RWPE2 (cell line): ENCODE data around the gene FIBCD1.

Experiments
- ATAC-seq: fragments of 200-7000 bp; cut with Tn5 transposase; 3 replicates; pipeline ENCODE4 v1.9.1; 2021; ENCODE audit warnings: low read depth
- DNase-seq: peaks from one replicate; pipeline ENCODE4 v3.0.0-alpha.2; 2020; ENCODE audit warnings: low spot score
- H3K27ac ChIP-seq: fragments of 450-650 bp; 2 replicates; pipeline ENCODE4 v1.5.1; 2017; ENCODE audit warnings: mild to moderate bottlenecking; ENCODE audit not compliant: poor library complexity, severe bottlenecking
- H3K27me3 ChIP-seq: fragments of 250-450 bp; sonication (Bioruptor Pico); 2 replicates; pipeline ENCODE4 v1.5.1; 2021; ENCODE audit warnings: mild to moderate bottlenecking, moderate library complexity; ENCODE audit not compliant: insufficient read depth, poor library complexity, severe bottlenecking
- H3K36me3 ChIP-seq: fragments of 250-450 bp; sonication (Bioruptor Pico); 2 replicates; pipeline ENCODE4 v1.5.1; 2020; ENCODE audit warnings: low read depth, mild to moderate bottlenecking, moderate library complexity
- H3K4me1 ChIP-seq: fragments of 250-450 bp; sonication (Bioruptor Pico); 2 replicates; pipeline ENCODE4 v1.5.1; 2021; ENCODE audit warnings: mild to moderate bottlenecking, moderate library complexity; ENCODE audit not compliant: insufficient read depth, poor library complexity, severe bottlenecking
- H3K4me3 ChIP-seq: fragments of 250-450 bp; sonication (Bioruptor Pico); 2 replicates; pipeline ENCODE4 v1.5.1; 2021; ENCODE audit warnings: mild to moderate bottlenecking, moderate library complexity; ENCODE audit not compliant: severe bottlenecking
- H3K9me3 ChIP-seq: fragments of 250-450 bp; sonication (Bioruptor Pico); 2 replicates; pipeline ENCODE4 v1.5.1; 2021; ENCODE audit warnings: mild to moderate bottlenecking, moderate library complexity; ENCODE audit not compliant: severe bottlenecking
- TF ChIP-seq, protein P1 (sequence below): fragments of 450-650 bp; IDR thresholded peaks from one replicate; pipeline ENCODE4 v1.5.1; 2017; ENCODE audit warnings: mild to moderate bottlenecking, moderate library complexity; ENCODE audit not compliant: poor library complexity, severe bottlenecking

FIBCD1 gene

DNA sequence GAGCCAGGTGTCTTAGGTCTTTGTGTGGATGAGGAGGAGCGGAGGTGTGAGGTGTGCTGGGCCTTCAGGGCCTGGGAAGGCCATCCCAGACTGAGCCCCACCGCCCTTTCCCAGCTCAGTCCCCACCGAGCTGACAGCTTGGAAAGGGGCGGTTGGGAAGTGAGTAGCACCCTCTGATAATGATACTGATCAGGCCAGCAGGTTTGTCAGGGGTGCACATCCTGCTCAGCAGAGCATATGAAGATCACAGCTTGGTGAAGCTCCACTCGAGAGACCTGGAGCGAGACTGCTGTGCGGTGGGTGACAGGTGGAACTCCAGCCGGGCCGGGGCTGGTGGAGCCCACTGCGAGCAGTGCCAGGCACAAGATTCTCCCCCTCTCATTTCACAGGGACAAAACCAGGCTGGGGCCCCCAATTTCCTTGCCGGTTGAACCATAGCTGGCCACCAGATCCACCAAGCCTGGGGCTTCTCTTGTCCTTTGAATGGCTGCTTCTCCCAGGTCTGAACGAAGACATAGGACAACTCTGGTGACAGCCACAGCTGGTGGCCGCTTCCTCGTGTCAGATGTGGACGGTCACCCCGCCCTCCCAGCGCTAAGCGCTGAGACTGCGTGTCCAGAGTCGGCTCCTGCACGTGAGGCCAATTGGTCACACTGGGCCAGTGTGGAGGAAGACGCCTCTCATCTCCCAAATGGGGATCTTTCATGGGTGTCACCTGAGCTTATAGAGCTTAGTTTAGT lies 50.7 kb downstream of the FIBCD1 start:
- DNase-seq = no peak
- no peaks in the 10 kb centered on the region for H3K27me3 ChIP-seq
- H3K36me3 ChIP-seq = peaks cover 60% of the 10 kb centered on the region
- no peak for ATAC-seq
- no peak overlapping the region for H3K4me3 ChIP-seq
- TF ChIP-seq, protein P1, sequence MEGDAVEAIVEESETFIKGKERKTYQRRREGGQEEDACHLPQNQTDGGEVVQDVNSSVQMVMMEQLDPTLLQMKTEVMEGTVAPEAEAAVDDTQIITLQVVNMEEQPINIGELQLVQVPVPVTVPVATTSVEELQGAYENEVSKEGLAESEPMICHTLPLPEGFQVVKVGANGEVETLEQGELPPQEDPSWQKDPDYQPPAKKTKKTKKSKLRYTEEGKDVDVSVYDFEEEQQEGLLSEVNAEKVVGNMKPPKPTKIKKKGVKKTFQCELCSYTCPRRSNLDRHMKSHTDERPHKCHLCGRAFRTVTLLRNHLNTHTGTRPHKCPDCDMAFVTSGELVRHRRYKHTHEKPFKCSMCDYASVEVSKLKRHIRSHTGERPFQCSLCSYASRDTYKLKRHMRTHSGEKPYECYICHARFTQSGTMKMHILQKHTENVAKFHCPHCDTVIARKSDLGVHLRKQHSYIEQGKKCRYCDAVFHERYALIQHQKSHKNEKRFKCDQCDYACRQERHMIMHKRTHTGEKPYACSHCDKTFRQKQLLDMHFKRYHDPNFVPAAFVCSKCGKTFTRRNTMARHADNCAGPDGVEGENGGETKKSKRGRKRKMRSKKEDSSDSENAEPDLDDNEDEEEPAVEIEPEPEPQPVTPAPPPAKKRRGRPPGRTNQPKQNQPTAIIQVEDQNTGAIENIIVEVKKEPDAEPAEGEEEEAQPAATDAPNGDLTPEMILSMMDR = no peak
- peaks cover 9% of the 10 kb centered on the region for H3K4me1 ChIP-seq
- no peak overlapping the region for H3K27ac ChIP-seq
- H3K9me3 ChIP-seq = peaks cover 24% of the 10 kb centered on the region

DNA sequence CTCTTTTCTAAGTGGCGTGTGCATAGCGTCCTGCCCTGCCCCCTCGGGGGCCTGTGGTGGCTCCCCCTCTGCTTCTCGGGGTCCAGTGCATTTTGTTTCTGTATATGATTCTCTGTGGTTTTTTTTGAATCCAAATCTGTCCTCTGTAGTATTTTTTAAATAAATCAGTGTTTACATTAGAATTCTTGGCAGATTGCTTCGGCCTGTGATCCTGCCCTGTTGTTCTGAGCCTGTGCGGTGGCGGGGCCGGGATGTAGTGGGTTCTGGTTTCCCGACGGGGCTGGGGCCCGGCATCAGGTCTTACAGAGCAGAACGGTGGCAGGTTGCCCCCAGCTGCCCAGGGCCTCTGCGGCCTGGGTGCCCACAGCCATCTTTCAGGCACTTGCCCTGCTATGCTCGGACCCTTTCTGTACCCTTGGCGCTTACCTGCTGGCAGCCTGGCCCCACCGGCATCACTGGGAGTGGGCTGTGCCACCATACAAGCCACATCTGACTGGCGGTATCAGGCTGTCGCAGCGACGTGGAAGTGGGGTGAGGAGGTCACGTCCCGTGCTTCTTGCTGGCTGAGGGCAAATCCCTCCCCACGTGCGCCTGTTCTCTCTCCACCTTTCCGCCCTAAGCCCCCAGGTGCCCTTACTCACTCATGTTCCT lies 51.4 kb downstream of the FIBCD1 start:
- DNase-seq (no peak), ATAC-seq (no peak)
- Histone ChIP-seq H3K36me3 (peaks cover 65% of the 10 kb centered on the region), H3K4me1 (peaks cover 9% of the 10 kb centered on the region), H3K4me3 (no peak overlapping the region), H3K27me3 (no peaks in the 10 kb centered on the region), H3K9me3 (peaks cover 19% of the 10 kb centered on the region), H3K27ac (no peak overlapping the region)
- TF ChIP-seq, protein P1 = no peak

DNA sequence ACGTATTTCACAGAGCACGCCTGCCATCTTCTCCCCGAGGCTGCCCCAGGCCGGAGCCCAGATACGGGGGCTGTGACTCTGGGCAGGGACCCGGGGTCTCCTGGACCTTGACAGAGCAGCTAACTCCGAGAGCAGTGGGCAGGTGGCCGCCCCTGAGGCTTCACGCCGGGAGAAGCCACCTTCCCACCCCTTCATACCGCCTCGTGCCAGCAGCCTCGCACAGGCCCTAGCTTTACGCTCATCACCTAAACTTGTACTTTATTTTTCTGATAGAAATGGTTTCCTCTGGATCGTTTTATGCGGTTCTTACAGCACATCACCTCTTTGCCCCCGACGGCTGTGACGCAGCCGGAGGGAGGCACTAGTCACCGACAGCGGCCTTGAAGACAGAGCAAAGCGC lies 52.1 kb downstream of the FIBCD1 start:
- H3K4me3 ChIP-seq = no peak overlapping the region
- DNase-seq = no peak
- TF ChIP-seq, protein P1 = no peak
- H3K27me3 ChIP-seq = no peaks in the 10 kb centered on the region
- H3K4me1 ChIP-seq = peaks cover 9% of the 10 kb centered on the region
- H3K9me3 ChIP-seq = peaks cover 17% of the 10 kb centered on the region
- H3K27ac ChIP-seq = no peak overlapping the region
- ATAC-seq = no peak
- peaks cover 62% of the 10 kb centered on the region for H3K36me3 ChIP-seq

DNA sequence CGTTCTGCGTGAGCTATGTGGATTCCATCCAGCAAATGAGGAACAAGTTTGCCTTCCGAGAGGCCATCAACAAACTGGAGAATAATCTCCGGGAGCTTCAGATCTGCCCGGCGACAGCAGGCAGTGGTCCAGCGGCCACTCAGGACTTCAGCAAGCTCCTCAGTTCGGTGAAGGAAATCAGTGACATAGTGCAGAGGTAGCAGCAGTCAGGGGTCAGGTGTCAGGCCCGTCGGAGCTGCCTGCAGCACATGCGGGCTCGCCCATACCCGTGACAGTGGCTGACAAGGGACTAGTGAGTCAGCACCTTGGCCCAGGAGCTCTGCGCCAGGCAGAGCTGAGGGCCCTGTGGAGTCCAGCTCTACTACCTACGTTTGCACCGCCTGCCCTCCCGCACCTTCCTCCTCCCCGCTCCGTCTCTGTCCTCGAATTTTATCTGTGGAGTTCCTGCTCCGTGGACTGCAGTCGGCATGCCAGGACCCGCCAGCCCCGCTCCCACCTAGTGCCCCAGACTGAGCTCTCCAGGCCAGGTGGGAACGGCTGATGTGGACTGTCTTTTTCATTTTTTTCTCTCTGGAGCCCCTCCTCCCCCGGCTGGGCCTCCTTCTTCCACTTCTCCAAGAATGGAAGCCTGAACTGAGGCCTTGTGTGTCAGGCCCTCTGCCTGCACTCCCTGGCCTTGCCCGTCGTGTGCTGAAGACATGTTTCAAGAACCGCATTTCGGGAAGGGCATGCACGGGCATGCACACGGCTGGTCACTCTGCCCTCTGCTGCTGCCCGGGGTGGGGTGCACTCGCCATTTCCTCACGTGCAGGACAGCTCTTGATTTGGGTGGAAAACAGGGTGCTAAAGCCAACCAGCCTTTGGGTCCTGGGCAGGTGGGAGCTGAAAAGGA lies 53.3 kb downstream of the FIBCD1 start:
- ATAC-seq (peak; percentile 43), DNase-seq (no peak)
- peaks cover 70% of the 10 kb centered on the region for H3K36me3 ChIP-seq
- H3K27me3 ChIP-seq = no peaks in the 10 kb centered on the region
- H3K9me3 ChIP-seq = peaks cover 19% of the 10 kb centered on the region
- H3K27ac ChIP-seq = peak overlapping the region; percentile 22
- TF ChIP-seq, protein P1 = no peak
- H3K4me1 ChIP-seq = peaks cover 9% of the 10 kb centered on the region
- no peak overlapping the region for H3K4me3 ChIP-seq
